Right lobe of liver (tissue), 4 donors: ENCODE data around the gene RXFP2.

Experiments used
- CTCF ChIP-seq, 4 donors: fragments of 200-600 bp in 3 of 4; fragments of 450-650 bp in 1 of 4; IDR thresholded peaks; one replicate each; pipeline versions ENCODE4 v1.5.1 to v1.8.0; 2016 to 2022; ENCODE audit warnings: antibody characterized with exemption in 4 of 4, mild to moderate bottlenecking in 2 of 4
- POLR2A ChIP-seq: fragments of 450-650 bp; IDR thresholded peaks from one replicate; pipeline ENCODE4 v1.6.1; 2017; ENCODE audit warnings: antibody characterized with exemption, mild to moderate bottlenecking
- donor health status: DM: no; HTN: no; CAD: no.
- donor health status: DM: no; HTN: no; CAD: no.
- donor health status: DM: no; HTN: yes; CAD: no.

GRCh38 chr13:31849206-31849605, 109.9 kb downstream of the RXFP2 start:
- TF ChIP-seq CTCF (IDR thresholded peaks at IDR 0.05) = no peak
- no peak for TF ChIP-seq POLR2A
